H9 (cell line): ENCODE data around the gene RCAN1. TPM values are rescaled to one million over a fixed set of nuclear protein-coding genes. Genes with fewer than 3 reads are reported as not detected.

ENCODE experiments used
- DNase-seq: peaks from one replicate; pipeline ENCODE4 v3.0.0-alpha.2; 2017
- H2AFZ ChIP-seq: one replicate; pipeline ENCODE4 v1.6.1; 2013; ENCODE audit warnings: mild to moderate bottlenecking, low read length, control low read depth, moderate library complexity
- H2AK5ac ChIP-seq: 2 replicates; pipeline ENCODE4 v1.6.1; 2013; ENCODE audit warnings: low read length, control low read depth, mixed read lengths; ENCODE audit not compliant: insufficient read length
- H2BK120ac ChIP-seq: one replicate; pipeline ENCODE4 v1.6.1; 2013; ENCODE audit warnings: low read depth, mild to moderate bottlenecking, low read length, control low read depth, inconsistent platforms; ENCODE audit not compliant: poor library complexity, severe bottlenecking
- H2BK12ac ChIP-seq: 2 replicates; pipeline ENCODE4 v1.6.1; 2013; ENCODE audit warnings: low read length, control low read depth, mixed read lengths, low read depth; ENCODE audit not compliant: insufficient read length
- H2BK15ac ChIP-seq: 2 replicates; pipeline ENCODE4 v1.6.1; 2013; ENCODE audit warnings: low read depth, low read length, control low read depth
- H2BK20ac ChIP-seq: one replicate; pipeline ENCODE4 v1.6.1; 2013; ENCODE audit warnings: low read depth, mild to moderate bottlenecking, low read length, control low read depth, inconsistent platforms; ENCODE audit not compliant: poor library complexity, severe bottlenecking
- H2BK5ac ChIP-seq: 2 replicates; pipeline ENCODE4 v1.6.1; 2013; ENCODE audit warnings: low read length, control low read depth, mixed read lengths; ENCODE audit not compliant: insufficient read length
- H3K14ac ChIP-seq: 2 replicates; pipeline ENCODE4 v1.6.1; 2013; ENCODE audit warnings: low read length, control low read depth; ENCODE audit not compliant: insufficient read depth
- H3K18ac ChIP-seq: 2 replicates; pipeline ENCODE4 v1.6.1; 2013; ENCODE audit warnings: low read depth, mild to moderate bottlenecking, mixed read lengths, low read length, control low read depth; ENCODE audit not compliant: insufficient read length
- H3K23ac ChIP-seq: 2 replicates; pipeline ENCODE4 v1.6.1; 2013; ENCODE audit warnings: low read length, control low read depth, mixed read lengths, low read depth; ENCODE audit not compliant: insufficient read length
- H3K23me2 ChIP-seq: 2 replicates; pipeline ENCODE4 v1.6.1; 2013; ENCODE audit warnings: low read depth, mild to moderate bottlenecking, mixed read lengths, low read length, control low read depth; ENCODE audit not compliant: insufficient read length, poor library complexity, severe bottlenecking
- H3K27ac ChIP-seq: 2 replicates; pipeline ENCODE4 v1.5.1; 2013; ENCODE audit warnings: low read length, control low read depth, mixed read lengths, low read depth; ENCODE audit not compliant: insufficient read length
- H3K27me3 ChIP-seq: 2 replicates; pipeline ENCODE4 v1.6.1; 2013; ENCODE audit warnings: low read length, control low read depth, inconsistent platforms; ENCODE audit not compliant: insufficient read depth
- H3K4ac ChIP-seq: 2 replicates; pipeline ENCODE4 v1.6.1; 2013; ENCODE audit warnings: low read depth, mild to moderate bottlenecking, control low read depth, inconsistent platforms, low read length, moderate library complexity
- H3K4me1 ChIP-seq: 2 replicates; pipeline ENCODE4 v1.6.1; 2013; ENCODE audit warnings: low read length, control low read depth, inconsistent platforms; ENCODE audit not compliant: insufficient read depth
- H3K4me2 ChIP-seq: 2 replicates; pipeline ENCODE4 v1.6.1; 2013; ENCODE audit warnings: low read length, control low read depth, mixed read lengths; ENCODE audit not compliant: insufficient read length, insufficient read depth
- H3K56ac ChIP-seq: 2 replicates; pipeline ENCODE4 v1.6.1; 2013; ENCODE audit warnings: low read depth, mild to moderate bottlenecking, mixed read lengths, low read length, control low read depth; ENCODE audit not compliant: insufficient read length
- H3K79me1 ChIP-seq: 2 replicates; pipeline ENCODE4 v1.6.1; 2013; ENCODE audit warnings: low read depth, mild to moderate bottlenecking, moderate library complexity, low read length, control low read depth, inconsistent platforms; ENCODE audit not compliant: insufficient read depth, poor library complexity, severe bottlenecking
- H3K79me2 ChIP-seq: 2 replicates; pipeline ENCODE4 v1.6.1; 2013; ENCODE audit warnings: low read length, control low read depth, inconsistent platforms; ENCODE audit not compliant: insufficient read depth
- H3K9ac ChIP-seq: 2 replicates; pipeline ENCODE4 v1.6.1; 2013; ENCODE audit warnings: low read length, control low read depth, mixed read lengths; ENCODE audit not compliant: insufficient read length; ENCODE audit errors: extremely low read depth
- H3K9me3 ChIP-seq: one replicate; pipeline ENCODE4 v1.6.1; 2013; ENCODE audit warnings: low read depth, low read length, inconsistent platforms; ENCODE audit not compliant: control insufficient read depth
- H3T11ph ChIP-seq: one replicate; pipeline ENCODE4 v1.6.1; 2013; ENCODE audit warnings: mild to moderate bottlenecking, low read length, control low read depth, inconsistent platforms
- H4K20me1 ChIP-seq: one replicate; pipeline ENCODE4 v1.6.1; 2013; ENCODE audit not compliant: control insufficient read depth, insufficient read length, insufficient read depth
- H4K5ac ChIP-seq: 2 replicates; pipeline ENCODE4 v1.6.1; 2013; ENCODE audit warnings: low read depth, mild to moderate bottlenecking, mixed read lengths, low read length, control low read depth; ENCODE audit not compliant: insufficient read length
- H4K8ac ChIP-seq: replicated peaks from 2 replicates; pipeline ENCODE4 v1.6.1; 2013; ENCODE audit warnings: low read length, control low read depth, mixed read lengths, low read depth; ENCODE audit not compliant: insufficient read length
- H4K91ac ChIP-seq: 2 replicates; pipeline ENCODE4 v1.6.1; 2013; ENCODE audit warnings: low read depth, mild to moderate bottlenecking, moderate library complexity, mixed read lengths, low read length, control low read depth; ENCODE audit not compliant: insufficient read length
- H3K27ac Mint-ChIP-seq, 3 experiments: 2 replicates in 2 of 3; 3 replicates in 1 of 3; pipeline ENCODE4 v1.8.0; 2020 to 2021; ENCODE audit warnings: mixed read lengths in 3 of 3, mild to moderate bottlenecking in 1 of 3, moderate library complexity in 1 of 3
- H3K27me3 Mint-ChIP-seq: 2 replicates; pipeline ENCODE4 v1.8.0; 2021; ENCODE audit warnings: low read depth, mild to moderate bottlenecking, moderate library complexity, mixed read lengths
- H3K36me3 Mint-ChIP-seq, 3 experiments: 2 replicates in 2 of 3; 3 replicates in 1 of 3; pipeline ENCODE4 v1.8.0; 2020 to 2021; ENCODE audit warnings: low read depth in 3 of 3, mixed read lengths in 3 of 3; ENCODE audit not compliant: insufficient read depth in 1 of 3
- H3K4me1 Mint-ChIP-seq, 2 experiments: 2 replicates each; pipeline ENCODE4 v1.8.0; 2020; ENCODE audit warnings: mixed read lengths in 2 of 2
- H3K4me3 Mint-ChIP-seq, 2 experiments: 2 replicates in 1 of 2; 3 replicates in 1 of 2; pipeline ENCODE4 v1.8.0; 2020 to 2021; ENCODE audit warnings: mild to moderate bottlenecking in 2 of 2, mixed read lengths in 2 of 2, moderate library complexity in 1 of 2
- H3K9me3 Mint-ChIP-seq, 2 experiments: 2 replicates in 1 of 2; 3 replicates in 1 of 2; pipeline ENCODE4 v1.8.0; 2020; ENCODE audit warnings: mild to moderate bottlenecking in 2 of 2, mixed read lengths in 2 of 2, moderate library complexity in 1 of 2
- WGBS: extraction: QIAGEN DNeasy Blood & Tissue Kit; methylation state at CpG from one replicate; pipeline ENCODE4 v1.1.7; 2013; ENCODE audit warnings: missing lambda C conversion rate, low lambda C conversion rate, mixed read lengths; ENCODE audit not compliant: insufficient read length; ENCODE audit errors: extremely low coverage; 5-methylcytosine and 5-hydroxymethylcytosine counted together
- total RNA-seq: library from RNA; stranded (reverse); gene quantifications from 2 replicates; pipeline ENCODE4 v1.2.1, GENCODE V29; 2021
- TF ChIP-seq, protein P1 (sequence below): fragments of 200-600 bp; sonication (generic); conservative IDR thresholded peaks from 3 replicates; pipeline ENCODE4 v1.8.0; 2021; ENCODE audit warnings: antibody characterized with exemption, mild to moderate bottlenecking

Gene RCAN1
- total RNA-seq, 1 experiment from 2014 or later: 7.0 TPM

DNA sequence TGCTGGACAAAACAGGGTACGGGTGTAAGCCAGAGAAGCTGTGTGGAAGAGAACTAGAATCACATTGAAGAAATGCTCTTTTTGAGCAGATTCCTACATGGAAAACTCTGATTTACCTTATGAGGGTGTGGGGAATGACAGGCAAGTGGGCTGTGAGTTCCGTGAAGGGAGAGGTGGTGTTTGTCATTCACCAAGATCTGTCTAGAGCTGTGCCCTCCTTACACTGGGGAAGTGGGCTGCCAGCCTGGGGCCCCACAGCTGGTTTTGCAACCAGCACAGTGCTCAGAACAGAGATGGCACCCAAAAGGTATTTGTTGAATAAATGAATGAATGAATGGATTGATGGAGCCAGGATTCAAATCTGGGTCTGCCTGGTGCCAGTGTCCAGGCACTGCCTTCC is 10.4 kb downstream of the RCAN1 start:
- H3K27me3 ChIP-seq: no peaks in the 10 kb centered on the region
- H3K4ac ChIP-seq: no peak overlapping the region
- Mint-ChIP-seq H3K9me3 (peaks cover 0 to 6% of the 10 kb centered on the region in 2 experiments; a peak in 2 of 5 replicates), H3K27ac (no peak overlapping the region), H3K36me3 (peaks cover 0 to 4% (median 0%) of the 10 kb centered on the region in 3 experiments; a peak in 2 of 7 replicates), H3K4me1 (peaks cover 13 to 20% of the 10 kb centered on the region in 2 experiments), H3K27me3 (peaks cover 3% of the 10 kb centered on the region; the same call in 1 of the 2 replicates), H3K4me3 (no peak overlapping the region)
- no peak overlapping the region for H2AFZ ChIP-seq
- no peak for DNase-seq
- no peak overlapping the region for H3K18ac ChIP-seq
- H3K14ac ChIP-seq: no peak overlapping the region
- no peak overlapping the region for H2BK20ac ChIP-seq
- WGBS: no CpG with 5 or more reads among the region's 2 CpGs
- H3K9ac ChIP-seq: no peak overlapping the region
- H4K5ac ChIP-seq: no peak overlapping the region
- H2BK5ac ChIP-seq: no peak overlapping the region
- no peak overlapping the region for H2BK12ac ChIP-seq
- no peaks in the 10 kb centered on the region for H3K79me2 ChIP-seq
- H2BK15ac ChIP-seq: no peak overlapping the region
- no peak overlapping the region for H3K4me2 ChIP-seq
- peaks cover 4% of the 10 kb centered on the region; the same call in 1 of the 2 replicates for H3K4me1 ChIP-seq
- no peaks in the 10 kb centered on the region for H3K23me2 ChIP-seq
- TF ChIP-seq, protein P1, sequence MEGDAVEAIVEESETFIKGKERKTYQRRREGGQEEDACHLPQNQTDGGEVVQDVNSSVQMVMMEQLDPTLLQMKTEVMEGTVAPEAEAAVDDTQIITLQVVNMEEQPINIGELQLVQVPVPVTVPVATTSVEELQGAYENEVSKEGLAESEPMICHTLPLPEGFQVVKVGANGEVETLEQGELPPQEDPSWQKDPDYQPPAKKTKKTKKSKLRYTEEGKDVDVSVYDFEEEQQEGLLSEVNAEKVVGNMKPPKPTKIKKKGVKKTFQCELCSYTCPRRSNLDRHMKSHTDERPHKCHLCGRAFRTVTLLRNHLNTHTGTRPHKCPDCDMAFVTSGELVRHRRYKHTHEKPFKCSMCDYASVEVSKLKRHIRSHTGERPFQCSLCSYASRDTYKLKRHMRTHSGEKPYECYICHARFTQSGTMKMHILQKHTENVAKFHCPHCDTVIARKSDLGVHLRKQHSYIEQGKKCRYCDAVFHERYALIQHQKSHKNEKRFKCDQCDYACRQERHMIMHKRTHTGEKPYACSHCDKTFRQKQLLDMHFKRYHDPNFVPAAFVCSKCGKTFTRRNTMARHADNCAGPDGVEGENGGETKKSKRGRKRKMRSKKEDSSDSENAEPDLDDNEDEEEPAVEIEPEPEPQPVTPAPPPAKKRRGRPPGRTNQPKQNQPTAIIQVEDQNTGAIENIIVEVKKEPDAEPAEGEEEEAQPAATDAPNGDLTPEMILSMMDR: no peak
- H4K8ac ChIP-seq: no peak overlapping the region
- no peaks in the 10 kb centered on the region for H4K20me1 ChIP-seq
- H3K9me3 ChIP-seq: no peaks in the 10 kb centered on the region
- H3K79me1 ChIP-seq: no peaks in the 10 kb centered on the region
- no peak overlapping the region for H3K23ac ChIP-seq
- no peak overlapping the region for H3K56ac ChIP-seq
- H3K27ac ChIP-seq: no peak overlapping the region
- no peak overlapping the region for H2BK120ac ChIP-seq
- no peak overlapping the region for H2AK5ac ChIP-seq
- H4K91ac ChIP-seq: no peak overlapping the region
- no peak overlapping the region for H3T11ph ChIP-seq
